AG10803 (cell line): ENCODE data around the gene FYCO1.

Experiments
- DNase-seq: peaks from one replicate; pipeline ENCODE4 v3.0.0; 2010; ENCODE audit warnings: low read depth
- H3K4me3 ChIP-seq: 2 replicates; pipeline ENCODE4 v1.5.1; 2011; ENCODE audit warnings: mild to moderate bottlenecking, low read length, control low read depth
- CTCF ChIP-seq: conservative IDR thresholded peaks from 2 replicates; pipeline ENCODE4 v1.5.1; 2011; ENCODE audit warnings: mild to moderate bottlenecking, low read length, control low read depth, inconsistent platforms

The FYCO1 gene

GRCh38 chr3:45894015-45894414 is 101.6 kb downstream of the FYCO1 start:
- no peak for TF ChIP-seq CTCF
- H3K4me3 ChIP-seq, result no peak overlapping the region
- no peak for DNase-seq

GRCh38 chr3:45892161-45892560 is 103.5 kb downstream of the FYCO1 start:
- TF ChIP-seq CTCF, result no peak
- no peak for DNase-seq
- no peak overlapping the region for H3K4me3 ChIP-seq

GRCh38 chr3:45890405-45890804 is 105.2 kb downstream of the FYCO1 start:
- DNase-seq, result no peak
- TF ChIP-seq CTCF, result no peak
- H3K4me3 ChIP-seq, result no peak overlapping the region

- H3K4me3 ChIP-seq, result no peak overlapping the region
- DNase-seq, result no peak
- TF ChIP-seq CTCF, result no peak
Measured at GRCh38 chr3:45889337-45889736, 106.3 kb downstream of the FYCO1 start.

- no peak overlapping the region for H3K4me3 ChIP-seq
- no peak for TF ChIP-seq CTCF
- DNase-seq, result no peak
Measured at GRCh38 chr3:45887759-45888511, 107.7 kb downstream of the FYCO1 start.

- no peak overlapping the region for H3K4me3 ChIP-seq
- DNase-seq, result no peak
- TF ChIP-seq CTCF, result no peak
Measured at GRCh38 chr3:45887285-45887684, 108.3 kb downstream of the FYCO1 start.

- H3K4me3 ChIP-seq, result no peak within 1 kb of the TSS
- no peak for DNase-seq
- no peak for TF ChIP-seq CTCF
Measured at GRCh38 chr3:45885979-45886705, 109.5 kb downstream of the FYCO1 start, which contains the start of gene CCR9. Gene CCR9, plus strand, starts transcription at chr3:45886543. Its CDS starts 8,391 bp downstream, at chr3:45894934.
